Activated gamma-delta T cell treated with Interleukin-2 at 50 U/mL for 16 hours (primary cell): Measurements from ENCODE around the gene TRPM4.
"Not testable (repeated sequence)": the region's sequence is repeated elsewhere in the genome, so short reads cannot be mapped to it uniquely, and the experiment has no call there.

Experiments used
- DNase-seq: peaks from one replicate; pipeline ENCODE4 v3.0.0-alpha.2; 2020

Gene TRPM4

GRCh38 chr19:49193822-49194394 lies 36.3 kb downstream of the TRPM4 start:
- DNase-seq: no peak

GRCh38 chr19:49194408-49194807 lies 36.8 kb downstream of the TRPM4 start:
- no peak for DNase-seq

GRCh38 chr19:49196527-49197240 lies 39.1 kb downstream of the TRPM4 start:
- no peak for DNase-seq

DNA sequence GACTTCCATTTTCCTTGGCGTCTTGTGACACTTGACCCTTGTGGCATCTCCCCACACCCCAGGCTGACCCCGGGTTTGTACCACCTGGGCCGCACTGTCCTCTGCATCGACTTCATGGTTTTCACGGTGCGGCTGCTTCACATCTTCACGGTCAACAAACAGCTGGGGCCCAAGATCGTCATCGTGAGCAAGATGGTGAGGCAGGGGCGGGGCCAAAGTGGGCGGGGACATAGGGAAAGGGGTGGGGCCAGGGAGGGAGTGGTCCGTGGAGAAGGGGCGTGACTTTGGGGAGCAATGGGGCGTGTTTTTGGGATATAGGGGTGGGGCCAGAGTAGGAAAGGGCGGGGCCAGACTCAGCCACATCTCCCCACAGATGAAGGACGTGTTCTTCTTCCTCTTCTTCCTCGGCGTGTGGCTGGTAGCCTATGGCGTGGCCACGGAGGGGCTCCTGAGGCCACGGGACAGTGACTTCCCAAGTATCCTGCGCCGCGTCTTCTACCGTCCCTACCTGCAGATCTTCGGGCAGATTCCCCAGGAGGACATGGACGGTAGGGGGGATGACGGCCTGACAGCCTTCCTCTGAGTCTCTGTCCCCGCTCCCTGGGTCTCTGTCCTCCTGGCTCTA lies 42.8 kb downstream of the TRPM4 start:
- DNase-seq: no peak

GRCh38 chr19:49201042-49201441 lies 43.5 kb downstream of the TRPM4 start:
- DNase-seq: no peak

- no peak for DNase-seq
Measured at GRCh38 chr19:49205114-49205513, 47.5 kb downstream of the TRPM4 start.

DNA sequence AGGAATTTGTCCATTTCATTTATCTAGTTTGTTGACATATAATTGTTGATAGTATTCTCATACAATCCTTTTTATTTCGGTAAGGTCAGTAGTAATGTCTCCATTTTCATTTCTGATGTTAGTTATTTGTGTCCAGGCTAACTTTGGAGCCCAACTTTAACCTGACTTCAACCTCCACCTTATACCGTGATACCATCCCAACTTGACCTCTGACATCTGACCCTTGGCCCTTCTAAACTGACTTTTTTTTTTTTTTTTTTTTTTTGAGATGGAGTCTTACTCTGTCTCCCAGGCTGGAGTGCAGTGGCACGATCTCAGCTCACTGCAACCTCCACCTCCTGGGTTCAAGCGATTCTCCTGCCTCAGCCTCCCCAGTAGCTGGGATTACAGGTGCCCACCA lies 51.9 kb downstream of the TRPM4 start:
- DNase-seq: not testable (repeated sequence)

GRCh38 chr19:49210108-49210900 lies 52.7 kb downstream of the TRPM4 start:
- DNase-seq: peak; percentile 6

DNA sequence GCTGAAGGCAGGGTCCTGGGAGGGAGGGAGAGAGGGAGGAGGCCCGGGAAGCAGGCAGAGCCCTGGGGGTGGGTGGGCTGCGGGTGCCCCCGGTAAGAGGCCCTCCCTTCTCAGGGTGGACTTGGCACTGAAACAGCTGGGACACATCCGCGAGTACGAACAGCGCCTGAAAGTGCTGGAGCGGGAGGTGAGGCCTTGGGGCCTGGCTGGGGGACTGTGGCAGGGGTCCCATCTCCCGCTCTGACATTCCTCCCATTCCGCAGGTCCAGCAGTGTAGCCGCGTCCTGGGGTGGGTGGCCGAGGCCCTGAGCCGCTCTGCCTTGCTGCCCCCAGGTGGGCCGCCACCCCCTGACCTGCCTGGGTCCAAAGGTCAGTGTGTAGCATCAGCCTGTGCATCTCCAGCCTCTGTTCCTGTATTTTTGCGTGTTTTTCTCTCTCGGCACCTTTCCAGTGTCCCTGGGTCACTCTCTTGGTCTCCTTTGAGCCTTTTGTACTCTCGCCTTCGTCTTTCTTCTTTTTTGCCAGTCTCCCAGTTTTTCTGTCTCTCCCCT lies 53.4 kb downstream of the TRPM4 start:
- DNase-seq: no peak

DNA sequence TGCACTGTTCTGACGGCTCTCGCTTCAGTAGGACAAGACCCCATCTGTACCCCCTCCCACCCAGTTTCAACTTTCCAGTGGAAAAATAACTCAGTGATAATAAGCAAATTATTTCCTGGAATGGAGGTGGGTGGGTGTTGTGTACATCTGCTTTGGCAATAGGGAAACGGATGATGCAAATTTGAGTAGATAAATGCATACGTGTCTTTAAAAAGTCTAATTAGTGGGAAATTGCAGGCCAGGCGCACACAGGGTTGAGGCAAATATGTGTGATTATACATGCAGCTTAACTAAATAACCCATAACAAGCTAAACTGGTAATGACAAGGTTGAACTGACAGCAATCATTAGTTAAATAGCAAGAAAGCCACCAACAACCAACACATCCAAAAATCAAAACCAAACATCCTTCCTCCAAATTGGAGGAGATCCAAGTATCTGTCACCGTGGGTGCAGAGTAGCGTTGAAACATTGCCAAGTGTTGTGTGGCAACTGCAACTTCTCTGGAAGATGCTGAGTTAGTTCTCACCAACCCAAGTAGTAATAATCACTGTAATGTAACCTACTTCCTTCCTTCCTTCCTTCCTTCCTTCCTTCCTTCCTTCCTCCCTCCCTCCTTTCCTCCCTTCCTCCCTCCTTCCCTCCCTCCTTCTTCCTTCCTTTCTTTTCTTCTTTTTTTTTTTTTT lies 54.6 kb downstream of the TRPM4 start:
- DNase-seq: no peak

DNA sequence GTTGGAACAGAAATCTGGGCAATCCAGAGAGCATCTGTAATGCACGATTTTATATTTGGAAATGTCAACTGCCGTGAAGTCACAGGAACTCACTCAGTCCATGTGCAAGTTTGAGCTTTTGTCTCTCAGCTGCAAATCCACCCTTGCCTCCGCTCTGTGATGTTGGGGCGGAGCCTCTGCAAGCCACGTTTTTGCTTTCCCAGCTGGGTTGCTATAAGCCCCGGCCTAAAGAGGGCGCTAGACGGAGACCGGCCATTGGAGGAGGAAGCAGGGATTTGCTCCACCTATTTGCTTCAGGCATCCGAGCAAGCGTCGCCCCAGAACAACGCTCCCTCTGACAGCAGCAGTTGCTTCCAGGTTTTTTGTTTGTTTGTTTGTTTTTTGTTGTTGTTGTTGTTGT lies 56.2 kb downstream of the TRPM4 start:
- DNase-seq: no peak

DNA sequence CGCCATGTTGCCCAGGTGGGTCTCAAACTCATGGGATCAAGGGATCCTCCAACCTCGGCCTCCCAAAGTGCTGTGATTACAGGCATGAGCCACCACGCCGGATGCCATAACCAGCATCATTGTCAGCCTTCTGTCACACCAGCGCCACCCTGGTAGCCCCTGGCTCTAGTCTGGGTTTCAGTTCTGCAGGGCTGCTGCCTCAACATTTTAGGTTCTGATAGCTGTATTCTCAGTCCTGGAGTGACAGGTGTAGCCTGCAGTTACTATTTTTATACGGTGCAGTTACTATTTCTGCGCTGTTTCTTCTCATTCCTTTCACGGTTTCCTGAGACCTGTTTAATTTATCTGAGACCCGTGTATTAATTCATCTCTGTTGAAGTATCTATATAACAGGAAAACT lies 57.1 kb downstream of the TRPM4 start:
- no peak for DNase-seq

GRCh38 chr19:49216071-49216470 lies 58.5 kb downstream of the TRPM4 start:
- DNase-seq: no peak

GRCh38 chr19:49217382-49217781 lies 59.8 kb downstream of the TRPM4 start:
- no peak for DNase-seq

DNA sequence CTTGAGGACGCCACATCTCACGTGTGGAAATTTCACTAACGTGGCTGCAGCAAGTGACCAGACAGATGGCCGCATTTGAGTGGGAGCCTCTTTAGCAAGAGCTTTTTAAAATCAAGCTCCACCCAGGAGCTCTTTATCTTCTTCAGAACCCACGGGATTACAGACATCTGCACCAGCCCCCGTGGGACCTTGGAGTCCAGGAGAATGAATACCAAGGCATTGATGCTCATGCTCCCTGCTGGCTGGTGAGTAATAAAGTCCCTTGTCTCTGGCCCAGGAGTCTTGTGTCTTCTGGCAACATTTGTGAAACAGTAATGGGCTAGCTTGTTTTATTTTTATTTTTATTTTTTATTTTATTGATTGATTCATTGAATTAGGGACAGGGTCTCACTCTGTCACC lies 64.4 kb downstream of the TRPM4 start:
- DNase-seq: no peak

GRCh38 chr19:49222528-49222927 lies 64.9 kb downstream of the TRPM4 start:
- no peak for DNase-seq

DNA sequence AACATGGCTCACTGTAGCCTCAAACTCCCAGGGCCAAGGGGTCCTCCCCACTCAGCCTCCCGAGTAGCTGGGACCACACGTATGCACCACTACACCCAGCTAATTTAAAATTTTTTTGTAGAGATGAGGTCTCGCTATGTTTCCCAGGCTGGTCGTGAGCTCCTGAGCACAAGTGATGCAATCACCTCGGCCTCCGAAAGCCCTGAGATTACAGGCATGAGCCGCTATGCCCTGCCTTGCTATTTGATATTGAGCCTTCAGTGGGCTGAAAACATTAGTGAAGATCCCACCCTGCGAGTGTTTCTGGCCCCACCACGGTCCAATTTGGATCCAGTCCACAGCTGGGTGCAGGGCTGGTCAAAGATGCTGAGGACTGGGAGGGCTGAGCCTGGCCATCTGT lies 65.9 kb downstream of the TRPM4 start:
- DNase-seq: no peak

GRCh38 chr19:49224441-49224840 lies 66.8 kb downstream of the TRPM4 start:
- not testable (repeated sequence) for DNase-seq

DNA sequence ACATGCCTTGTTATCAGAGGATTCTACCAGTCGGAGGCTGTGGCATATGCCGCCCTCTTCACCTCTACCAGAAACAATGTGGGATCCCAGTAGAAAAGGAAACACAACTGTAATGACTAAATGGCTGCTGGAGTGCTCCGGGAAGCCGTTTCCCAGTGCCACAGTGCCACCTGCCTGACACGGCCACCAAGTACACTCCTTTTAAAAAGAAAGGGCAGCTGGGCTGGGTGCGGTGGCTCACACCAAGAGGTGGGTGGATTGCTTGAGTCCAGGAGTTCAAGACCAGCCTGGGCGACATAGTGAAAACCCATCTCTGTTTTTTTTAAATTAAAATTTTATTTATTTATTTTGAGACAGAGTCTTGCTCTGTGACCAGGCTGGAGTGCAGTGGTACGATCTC lies 67.3 kb downstream of the TRPM4 start:
- no peak for DNase-seq

- DNase-seq: no peak
Measured at GRCh38 chr19:49229416-49229815, 71.8 kb downstream of the TRPM4 start.

- DNase-seq: no peak
Measured at GRCh38 chr19:49231389-49231788, 73.8 kb downstream of the TRPM4 start.

GRCh38 chr19:49231804-49232203 lies 74.2 kb downstream of the TRPM4 start:
- no peak for DNase-seq

DNA sequence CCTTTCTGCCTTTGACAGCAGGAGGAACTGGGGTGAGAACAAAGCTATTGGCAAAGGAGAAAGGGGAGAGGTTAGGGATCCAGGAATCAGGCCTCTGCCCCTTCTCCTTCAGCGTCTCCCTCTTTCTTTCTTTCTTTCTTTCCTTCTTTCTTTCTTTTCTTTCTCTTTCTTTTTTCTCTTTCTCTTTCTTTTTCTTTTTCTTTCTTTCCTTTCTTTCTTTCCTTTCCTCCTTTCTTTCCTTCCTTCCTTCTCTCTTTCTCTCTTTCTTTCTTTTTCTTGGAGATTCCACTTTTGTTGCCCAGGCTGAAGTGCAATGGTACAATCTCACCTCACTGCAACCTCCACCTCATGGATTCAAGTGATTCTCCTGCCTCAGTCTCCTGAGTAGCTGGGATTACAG lies 75.6 kb downstream of the TRPM4 start:
- DNase-seq: no peak
